ENCODE measurements around the gene BHLHE23.

DNA sequence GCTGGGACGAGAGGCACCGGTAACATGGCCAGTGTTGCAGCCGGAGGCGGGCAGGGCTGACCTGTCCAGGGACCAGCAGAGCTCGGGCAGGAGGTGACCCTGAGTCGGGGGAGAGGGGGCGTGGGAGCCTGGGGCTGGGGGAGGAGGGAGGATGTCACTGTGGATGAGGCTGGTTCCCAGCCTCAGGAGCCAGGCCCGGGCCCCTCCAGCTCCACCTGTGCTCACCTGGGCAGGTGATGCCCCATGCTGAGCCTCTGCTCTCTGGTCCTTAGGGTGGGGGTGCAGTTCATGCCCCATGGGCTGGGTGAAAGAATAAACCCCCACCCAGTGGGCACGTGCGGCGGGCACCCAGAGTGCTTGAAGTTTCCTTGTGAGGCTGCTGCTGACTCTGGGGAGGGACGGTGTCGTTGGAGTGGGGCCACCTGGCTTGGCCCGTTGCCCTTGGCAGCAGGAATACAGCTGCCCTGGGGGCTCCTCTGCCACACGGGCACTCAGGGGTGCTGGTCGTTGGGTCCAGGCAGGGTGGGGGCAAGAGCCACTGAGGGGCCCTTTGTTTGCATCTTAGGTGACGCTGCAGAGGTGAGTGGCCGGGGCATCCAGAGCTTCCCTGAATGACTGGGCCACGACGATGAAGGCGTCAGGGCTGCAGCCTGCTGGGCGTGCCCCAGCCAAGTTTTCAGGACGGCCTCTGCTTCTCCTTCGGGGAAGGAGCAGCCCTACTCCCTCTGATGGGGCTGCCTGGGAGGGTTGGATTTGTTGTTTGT lies 24.7 kb upstream of the BHLHE23 start:
- TF ChIP-seq GATA3 (IDR thresholded peaks at IDR 0.05; ENCODE audit: low read depth, low read length) = no peak
- TF ChIP-seq GATA2 (IDR thresholded peaks at IDR 0.05; ENCODE audit: low read depth, low read length) = no peak
